A549 (cell line): ENCODE data around the gene MPHOSPH9. TPM values are rescaled to one million over a fixed set of nuclear protein-coding genes. Genes with fewer than 3 reads are reported as not detected.

Source experiments
- ATAC-seq, 2 experiments: fragments of 200-7000 bp in 1 of 2; fragments of >200 bp in 1 of 2; cut with Nextera tagmentation in 1 of 2; cut with Tn5 transposase in 1 of 2; 3 replicates each; pipeline versions ENCODE4 v1.8.0 to v1.9.1; 2018 to 2020; ENCODE audit warnings: mild to moderate bottlenecking in 1 of 2, moderate library complexity in 1 of 2
- CTCF ChIA-PET: fragments of 300-600 bp; sonication (Branson Sonifier 250); formaldehyde crosslinking; extraction: SDS; loops from one replicate; lab custom pipeline; 2021; ENCODE audit warnings: antibody characterized with exemption, inconsistent platforms; lab: Yijun Ruan, JAX
- POLR2A ChIA-PET: fragments of 350-600 bp; formaldehyde crosslinking; extraction: SDS; loops from one replicate; lab custom pipeline; 2021; ENCODE audit warnings: antibody characterized with exemption, inconsistent platforms; lab: Yijun Ruan, JAX
- DNase-seq, 2 experiments: peaks; one replicate each; pipeline versions ENCODE4 v3.0.0 to v3.0.0-alpha.2; 2011 to 2016; ENCODE audit warnings: low read depth in 1 of 2, low spot score in 1 of 2
- FAIRE-seq: peaks from 2 replicates; lab custom pipeline; 2011; peaks lifted over from hg19 to GRCh38; lab: Jason Lieb, UNC
- H3K27ac ChIP-seq, 2 experiments: fragments of >200 bp; sonication (Bioruptor Twin); formaldehyde crosslinking; 3 replicates each; pipeline ENCODE4 v1.5.1; 2016 to 2017
- H3K4me1 ChIP-seq: fragments of >200 bp; sonication (Bioruptor Twin); formaldehyde crosslinking; 3 replicates; pipeline ENCODE4 v1.6.1; 2016
- H3K4me2 ChIP-seq: fragments of >200 bp; sonication (Bioruptor Twin); formaldehyde crosslinking; 3 replicates; pipeline ENCODE4 v1.6.1; 2016
- H3K4me3 ChIP-seq: fragments of >200 bp; sonication (Bioruptor Twin); formaldehyde crosslinking; 3 replicates; pipeline ENCODE4 v1.5.1; 2016
- H3K9me3 ChIP-seq: fragments of >200 bp; sonication (Bioruptor Twin); formaldehyde crosslinking; 3 replicates; pipeline ENCODE4 v1.6.1; 2016
- BHLHE40 ChIP-seq: IDR thresholded peaks from 2 replicates; pipeline ENCODE4 v1.6.1; 2012; ENCODE audit warnings: low read depth, low read length, inconsistent platforms
- CBX2 ChIP-seq: fragments of 200-600 bp; sonication (generic); IDR thresholded peaks from 2 replicates; pipeline ENCODE4 v1.6.1; 2016; ENCODE audit warnings: low read depth, mild to moderate bottlenecking, borderline replicate concordance
- CBX8 ChIP-seq: fragments of 200-600 bp; sonication (generic); IDR thresholded peaks from 2 replicates; pipeline ENCODE4 v1.6.1; 2016
- CEBPB ChIP-seq, 2 experiments: fragments of >200 bp in 1 of 2; sonication (Bioruptor Twin) in 1 of 2; formaldehyde crosslinking in 1 of 2; IDR thresholded peaks; 2 replicates each; pipeline ENCODE4 v1.6.1; 2012 to 2016
- CHD2 ChIP-seq: fragments of 150-350 bp; IDR thresholded peaks from 2 replicates; pipeline ENCODE4 v1.6.1; 2014; ENCODE audit warnings: low read length; ENCODE audit not compliant: partially characterized antibody
- EHF ChIP-seq: fragments of 250-450 bp; sonication (Bioruptor Pico); IDR thresholded peaks from 2 replicates; pipeline ENCODE4 v1.5.0; 2020; ENCODE audit warnings: mild to moderate bottlenecking
- EHMT2 ChIP-seq: fragments of 200-600 bp; sonication (generic); IDR thresholded peaks from 2 replicates; pipeline ENCODE4 v1.6.1; 2016; ENCODE audit warnings: antibody characterized with exemption, low read depth, mild to moderate bottlenecking, moderate library complexity
- FOXS1 ChIP-seq: fragments of 250-450 bp; sonication (Bioruptor Pico); IDR thresholded peaks from 2 replicates; pipeline ENCODE4 v1.5.0; 2020; ENCODE audit warnings: mild to moderate bottlenecking, moderate library complexity
- HDAC2 ChIP-seq: fragments of 200-600 bp; sonication (generic); IDR thresholded peaks from 2 replicates; pipeline ENCODE4 v1.6.1; 2016
- HEYL ChIP-seq: fragments of 250-450 bp; sonication (Bioruptor Pico); IDR thresholded peaks from 2 replicates; pipeline ENCODE4 v1.8.0; 2021; ENCODE audit warnings: mild to moderate bottlenecking, moderate library complexity
- HOXB13 ChIP-seq: fragments of 250-450 bp; sonication (Bioruptor Pico); IDR thresholded peaks from 2 replicates; pipeline ENCODE4 v1.5.0; 2020; ENCODE audit warnings: low read depth, mild to moderate bottlenecking, moderate library complexity
- JUNB ChIP-seq: fragments of >200 bp; sonication (Bioruptor Twin); formaldehyde crosslinking; IDR thresholded peaks from 2 replicates; pipeline ENCODE4 v1.6.1; 2016
- MAZ ChIP-seq: fragments of 150-350 bp; IDR thresholded peaks from 2 replicates; pipeline ENCODE4 v1.6.1; 2014; ENCODE audit warnings: antibody characterized with exemption, low read depth, low read length, borderline replicate concordance
- NFE2L2 ChIP-seq: fragments of 150-350 bp; conservative IDR thresholded peaks from 2 replicates; pipeline ENCODE4 v1.6.1; 2014; ENCODE audit warnings: low read length
- NPAS2 ChIP-seq: fragments of 250-450 bp; sonication (Bioruptor Pico); IDR thresholded peaks from 2 replicates; pipeline ENCODE4 v1.8.0; 2022; ENCODE audit warnings: mild to moderate bottlenecking, moderate library complexity, borderline replicate concordance
- NR3C1 ChIP-seq: fragments of >200 bp; sonication (Bioruptor Twin); formaldehyde crosslinking; IDR thresholded peaks from 3 replicates; pipeline ENCODE4 v1.6.1; 2017
- POLR2AphosphoS2 ChIP-seq: conservative IDR thresholded peaks from 2 replicates; pipeline ENCODE4 v1.6.1; 2012; ENCODE audit warnings: low read length, improper control_type of control experiment, inconsistent platforms
- RARB ChIP-seq: fragments of 250-450 bp; sonication (Bioruptor Pico); IDR thresholded peaks from 2 replicates; pipeline ENCODE4 v1.8.0; 2021; ENCODE audit warnings: mild to moderate bottlenecking, moderate library complexity
- RCOR1 ChIP-seq: fragments of 150-350 bp; IDR thresholded peaks from 2 replicates; pipeline ENCODE4 v1.6.1; 2014; ENCODE audit warnings: antibody characterized with exemption, low read length, low read depth
- RFX5 ChIP-seq: fragments of 450-650 bp; IDR thresholded peaks from 2 replicates; pipeline ENCODE4 v1.7.1; 2014; ENCODE audit warnings: antibody characterized with exemption, mild to moderate bottlenecking, moderate library complexity
- RNF2 ChIP-seq: fragments of 200-600 bp; sonication (generic); IDR thresholded peaks from 2 replicates; pipeline ENCODE4 v1.6.1; 2016; ENCODE audit warnings: low read depth, mild to moderate bottlenecking, antibody characterized with exemption, moderate library complexity, borderline replicate concordance
- ZSCAN20 ChIP-seq: fragments of 250-450 bp; sonication (Bioruptor Pico); IDR thresholded peaks from 2 replicates; pipeline ENCODE4 v1.8.0; 2022; ENCODE audit warnings: mild to moderate bottlenecking, moderate library complexity
- WGBS: methylation state at CpG from one replicate; pipeline ENCODE4 v1.1.6; 2017; ENCODE audit errors: missing lambda C conversion rate; 5-methylcytosine and 5-hydroxymethylcytosine counted together
- polyA plus RNA-seq, 4 experiments: library from polyadenylated mRNA; depleted of rRNA in 3 of 4; stranded (reverse); fragments of >200 nt; fragmentation: RNase III in 1 of 4; extraction: RNeasy Plus Mini Kit Qiagen cat#74134 plus additional on column Dnase treatment in 1 of 4; gene quantifications; 2 replicates in 3 of 4; 3 replicates in 1 of 4; pipeline ENCODE4 v1.2.3, GENCODE V29; 2011 to 2017
- TF ChIP-seq, protein P1 (sequence below): fragments of >200 bp; sonication (Bioruptor Twin); formaldehyde crosslinking; IDR thresholded peaks from 3 replicates; pipeline ENCODE4 v1.6.1; 2016
- TF ChIP-seq, protein P2 (sequence below): fragments of 150-350 bp; IDR thresholded peaks from 2 replicates; pipeline ENCODE4 v1.6.1; 2014; ENCODE audit warnings: low read depth, mild to moderate bottlenecking, low read length
- TF ChIP-seq, protein P3 (sequence below): fragments of 200-600 bp; sonication (generic); IDR thresholded peaks from 2 replicates; pipeline ENCODE4 v1.6.1; 2016; ENCODE audit warnings: antibody characterized with exemption, mild to moderate bottlenecking, moderate library complexity
- TF ChIP-seq, protein P4 (sequence below): IDR thresholded peaks from 2 replicates; pipeline ENCODE4 v1.6.1; 2012
- TF ChIP-seq, protein P5 (sequence below): IDR thresholded peaks from 2 replicates; pipeline ENCODE4 v1.6.1; 2012
- TF ChIP-seq, protein P6 (sequence below): fragments of 250-450 bp; sonication (Bioruptor Pico); IDR thresholded peaks from 2 replicates; pipeline ENCODE4 v1.5.0; 2021; ENCODE audit warnings: mild to moderate bottlenecking, moderate library complexity, borderline replicate concordance
- TF ChIP-seq, protein P7 (sequence below): fragments of 250-450 bp; sonication (Bioruptor Pico); IDR thresholded peaks from 2 replicates; pipeline ENCODE4 v1.5.0; 2020; ENCODE audit warnings: low read depth, mild to moderate bottlenecking, moderate library complexity

MPHOSPH9 gene
- polyA plus RNA-seq, 2 of the 4 experiments (the other 2 are of a cell fraction): 31.0 to 74.9 TPM

DNA sequence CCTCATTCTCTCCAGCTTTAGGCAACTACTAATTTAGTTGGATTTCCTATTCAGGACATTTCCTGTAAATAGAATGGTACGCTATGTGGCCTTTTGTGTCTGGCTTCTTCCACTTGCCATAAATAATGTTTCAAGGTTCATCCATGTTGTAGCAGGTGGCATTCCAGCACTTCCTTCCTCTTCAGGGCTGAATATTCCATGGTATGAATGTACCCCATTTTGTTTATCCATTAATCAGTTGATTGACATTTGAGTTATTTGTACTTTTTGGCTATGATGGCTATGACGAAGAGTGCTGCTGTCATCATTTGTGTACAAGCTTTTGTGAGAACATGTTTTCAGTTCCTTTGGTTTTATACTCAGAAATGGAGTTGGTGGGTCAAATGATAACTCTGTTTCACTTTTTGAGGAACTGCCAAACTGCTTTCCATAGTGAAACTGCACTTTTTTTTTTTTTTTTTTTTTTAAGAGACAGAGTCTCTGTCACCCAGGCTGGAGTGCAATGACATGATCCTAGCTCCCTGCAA, 45.2 kb upstream of the MPHOSPH9 start:
- no peak for FAIRE-seq

DNA sequence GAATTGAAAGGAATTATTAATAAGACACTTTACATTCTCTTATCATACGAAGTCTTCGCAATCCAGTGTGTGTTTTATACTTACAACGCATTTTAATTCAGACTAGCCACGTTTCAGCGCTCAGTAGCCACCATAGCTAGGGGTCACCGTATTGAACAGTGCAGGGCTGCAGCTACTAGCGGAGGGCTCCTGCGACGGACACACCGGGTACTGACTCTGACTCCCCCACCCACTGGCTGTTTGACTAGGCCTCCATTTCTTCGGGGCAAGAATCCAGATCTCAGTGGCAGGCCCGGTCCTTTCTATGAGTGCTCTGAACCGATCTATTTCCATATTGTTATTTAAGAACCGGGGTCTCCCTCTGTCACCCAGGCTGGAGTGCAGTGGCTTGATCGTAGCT, 40.2 kb upstream of the MPHOSPH9 start:
- POLR2A ChIA-PET: no interaction called here
- Histone ChIP-seq H3K4me2 (no peak overlapping the region), H3K4me3 (no peak overlapping the region), H3K9me3 (no peaks in the 10 kb centered on the region), H3K27ac (no peak overlapping the region), H3K4me1 (peaks cover 16% of the 10 kb centered on the region)
- no peak for ATAC-seq
- WGBS: 87% methylated on average over 15 of the region's 15 CpGs
- no peak for DNase-seq
- CTCF ChIA-PET: no interaction called here
- FAIRE-seq: no peak
- TF ChIP-seq NR3C1 (no peak), HDAC2 (no peak), CBX2 (no peak), HOXB13 (CRISPR knock-in tag) (no peak), NFE2L2 (no peak), JUNB (no peak), ZSCAN20 (CRISPR knock-in tag) (no peak), CEBPB (IDR thresholded peaks at IDR 0.05) (no peak), MAZ (no peak), HEYL (CRISPR knock-in tag) (no peak), NPAS2 (CRISPR knock-in tag) (no peak)
- TF ChIP-seq, protein P1, sequence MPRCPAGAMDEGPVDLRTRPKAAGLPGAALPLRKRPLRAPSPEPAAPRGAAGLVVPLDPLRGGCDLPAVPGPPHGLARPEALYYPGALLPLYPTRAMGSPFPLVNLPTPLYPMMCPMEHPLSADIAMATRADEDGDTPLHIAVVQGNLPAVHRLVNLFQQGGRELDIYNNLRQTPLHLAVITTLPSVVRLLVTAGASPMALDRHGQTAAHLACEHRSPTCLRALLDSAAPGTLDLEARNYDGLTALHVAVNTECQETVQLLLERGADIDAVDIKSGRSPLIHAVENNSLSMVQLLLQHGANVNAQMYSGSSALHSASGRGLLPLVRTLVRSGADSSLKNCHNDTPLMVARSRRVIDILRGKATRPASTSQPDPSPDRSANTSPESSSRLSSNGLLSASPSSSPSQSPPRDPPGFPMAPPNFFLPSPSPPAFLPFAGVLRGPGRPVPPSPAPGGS: no peak
- TF ChIP-seq, protein P2, sequence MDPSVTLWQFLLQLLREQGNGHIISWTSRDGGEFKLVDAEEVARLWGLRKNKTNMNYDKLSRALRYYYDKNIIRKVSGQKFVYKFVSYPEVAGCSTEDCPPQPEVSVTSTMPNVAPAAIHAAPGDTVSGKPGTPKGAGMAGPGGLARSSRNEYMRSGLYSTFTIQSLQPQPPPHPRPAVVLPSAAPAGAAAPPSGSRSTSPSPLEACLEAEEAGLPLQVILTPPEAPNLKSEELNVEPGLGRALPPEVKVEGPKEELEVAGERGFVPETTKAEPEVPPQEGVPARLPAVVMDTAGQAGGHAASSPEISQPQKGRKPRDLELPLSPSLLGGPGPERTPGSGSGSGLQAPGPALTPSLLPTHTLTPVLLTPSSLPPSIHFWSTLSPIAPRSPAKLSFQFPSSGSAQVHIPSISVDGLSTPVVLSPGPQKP: no peak
- TF ChIP-seq, protein P3, sequence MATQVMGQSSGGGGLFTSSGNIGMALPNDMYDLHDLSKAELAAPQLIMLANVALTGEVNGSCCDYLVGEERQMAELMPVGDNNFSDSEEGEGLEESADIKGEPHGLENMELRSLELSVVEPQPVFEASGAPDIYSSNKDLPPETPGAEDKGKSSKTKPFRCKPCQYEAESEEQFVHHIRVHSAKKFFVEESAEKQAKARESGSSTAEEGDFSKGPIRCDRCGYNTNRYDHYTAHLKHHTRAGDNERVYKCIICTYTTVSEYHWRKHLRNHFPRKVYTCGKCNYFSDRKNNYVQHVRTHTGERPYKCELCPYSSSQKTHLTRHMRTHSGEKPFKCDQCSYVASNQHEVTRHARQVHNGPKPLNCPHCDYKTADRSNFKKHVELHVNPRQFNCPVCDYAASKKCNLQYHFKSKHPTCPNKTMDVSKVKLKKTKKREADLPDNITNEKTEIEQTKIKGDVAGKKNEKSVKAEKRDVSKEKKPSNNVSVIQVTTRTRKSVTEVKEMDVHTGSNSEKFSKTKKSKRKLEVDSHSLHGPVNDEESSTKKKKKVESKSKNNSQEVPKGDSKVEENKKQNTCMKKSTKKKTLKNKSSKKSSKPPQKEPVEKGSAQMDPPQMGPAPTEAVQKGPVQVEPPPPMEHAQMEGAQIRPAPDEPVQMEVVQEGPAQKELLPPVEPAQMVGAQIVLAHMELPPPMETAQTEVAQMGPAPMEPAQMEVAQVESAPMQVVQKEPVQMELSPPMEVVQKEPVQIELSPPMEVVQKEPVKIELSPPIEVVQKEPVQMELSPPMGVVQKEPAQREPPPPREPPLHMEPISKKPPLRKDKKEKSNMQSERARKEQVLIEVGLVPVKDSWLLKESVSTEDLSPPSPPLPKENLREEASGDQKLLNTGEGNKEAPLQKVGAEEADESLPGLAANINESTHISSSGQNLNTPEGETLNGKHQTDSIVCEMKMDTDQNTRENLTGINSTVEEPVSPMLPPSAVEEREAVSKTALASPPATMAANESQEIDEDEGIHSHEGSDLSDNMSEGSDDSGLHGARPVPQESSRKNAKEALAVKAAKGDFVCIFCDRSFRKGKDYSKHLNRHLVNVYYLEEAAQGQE: no peak
- TF ChIP-seq, protein P4, sequence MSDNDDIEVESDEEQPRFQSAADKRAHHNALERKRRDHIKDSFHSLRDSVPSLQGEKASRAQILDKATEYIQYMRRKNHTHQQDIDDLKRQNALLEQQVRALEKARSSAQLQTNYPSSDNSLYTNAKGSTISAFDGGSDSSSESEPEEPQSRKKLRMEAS: no peak

More for the DNA sequence above, 45.2 kb upstream of the MPHOSPH9 start:
- ChIA-PET POLR2A (interaction anchor here (0.7 kb wide), 1 partner anchor 13 kb away, joined by 5 read pairs; no protein-coding TSS in a partner anchor), CTCF (interaction anchor here (0.6 to 1.1 kb wide), 3 partner anchors 20 to 267 kb away, joined by 3 to 5 read pairs (median 4); no protein-coding TSS in a partner anchor)
- Histone ChIP-seq H3K4me3 (no peak overlapping the region), H3K4me2 (no peak overlapping the region), H3K4me1 (no peaks in the 10 kb centered on the region), H3K9me3 (no peaks in the 10 kb centered on the region), H3K27ac (no peak overlapping the region)
- TF ChIP-seq NR3C1 (no peak), EHF (CRISPR knock-in tag) (no peak), ZSCAN20 (CRISPR knock-in tag) (no peak), FOXS1 (CRISPR knock-in tag) (no peak), EHMT2 (no peak), CBX8 (no peak), BHLHE40 (no peak), RNF2 (no peak), RFX5 (no peak), JUNB (no peak), POLR2AphosphoS2 (no peak), RARB (CRISPR knock-in tag) (no peak), CHD2 (no peak), RCOR1 (no peak)
- TF ChIP-seq, protein P5, sequence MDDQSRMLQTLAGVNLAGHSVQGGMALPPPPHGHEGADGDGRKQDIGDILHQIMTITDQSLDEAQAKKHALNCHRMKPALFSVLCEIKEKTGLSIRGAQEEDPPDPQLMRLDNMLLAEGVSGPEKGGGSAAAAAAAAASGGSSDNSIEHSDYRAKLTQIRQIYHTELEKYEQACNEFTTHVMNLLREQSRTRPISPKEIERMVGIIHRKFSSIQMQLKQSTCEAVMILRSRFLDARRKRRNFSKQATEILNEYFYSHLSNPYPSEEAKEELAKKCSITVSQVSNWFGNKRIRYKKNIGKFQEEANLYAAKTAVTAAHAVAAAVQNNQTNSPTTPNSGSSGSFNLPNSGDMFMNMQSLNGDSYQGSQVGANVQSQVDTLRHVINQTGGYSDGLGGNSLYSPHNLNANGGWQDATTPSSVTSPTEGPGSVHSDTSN: no peak
- TF ChIP-seq, protein P6, sequence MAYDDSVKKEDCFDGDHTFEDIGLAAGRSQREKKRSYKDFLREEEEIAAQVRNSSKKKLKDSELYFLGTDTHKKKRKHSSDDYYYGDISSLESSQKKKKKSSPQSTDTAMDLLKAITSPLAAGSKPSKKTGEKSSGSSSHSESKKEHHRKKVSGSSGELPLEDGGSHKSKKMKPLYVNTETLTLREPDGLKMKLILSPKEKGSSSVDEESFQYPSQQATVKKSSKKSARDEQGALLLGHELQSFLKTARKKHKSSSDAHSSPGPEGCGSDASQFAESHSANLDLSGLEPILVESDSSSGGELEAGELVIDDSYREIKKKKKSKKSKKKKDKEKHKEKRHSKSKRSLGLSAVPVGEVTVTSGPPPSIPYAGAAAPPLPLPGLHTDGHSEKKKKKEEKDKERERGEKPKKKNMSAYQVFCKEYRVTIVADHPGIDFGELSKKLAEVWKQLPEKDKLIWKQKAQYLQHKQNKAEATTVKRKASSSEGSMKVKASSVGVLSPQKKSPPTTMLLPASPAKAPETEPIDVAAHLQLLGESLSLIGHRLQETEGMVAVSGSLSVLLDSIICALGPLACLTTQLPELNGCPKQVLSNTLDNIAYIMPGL (CRISPR knock-in tag): no peak
- TF ChIP-seq, protein P7, sequence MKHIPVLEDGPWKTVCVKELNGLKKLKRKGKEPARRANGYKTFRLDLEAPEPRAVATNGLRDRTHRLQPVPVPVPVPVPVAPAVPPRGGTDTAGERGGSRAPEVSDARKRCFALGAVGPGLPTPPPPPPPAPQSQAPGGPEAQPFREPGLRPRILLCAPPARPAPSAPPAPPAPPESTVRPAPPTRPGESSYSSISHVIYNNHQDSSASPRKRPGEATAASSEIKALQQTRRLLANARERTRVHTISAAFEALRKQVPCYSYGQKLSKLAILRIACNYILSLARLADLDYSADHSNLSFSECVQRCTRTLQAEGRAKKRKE: no peak
- TF ChIP-seq, protein P1: no peak
- WGBS: 87% methylated on average over 2 of the region's 2 CpGs
- ATAC-seq (no peak; a peak in 1 of 6 replicates), DNase-seq (no peak)
